Ovary (tissue), 9 donors: Measurements from ENCODE around the gene NUP133. TPM values are rescaled to one million over a fixed set of nuclear protein-coding genes. Genes with fewer than 3 reads are reported as not detected.

ENCODE experiments used
- DNase-seq, 5 donors: peaks; one replicate each; pipeline ENCODE4 v3.0.0-alpha.2; 2019 to 2020
- H3K27ac ChIP-seq, 2 donors: fragments of 200-600 bp; one replicate each; pipeline versions ENCODE4 v1.5.1 to v1.8.0; 2019 to 2022
- H3K27me3 ChIP-seq: fragments of 200-600 bp; one replicate; pipeline ENCODE4 v1.8.0; 2022
- H3K36me3 ChIP-seq: fragments of 200-600 bp; sonication (generic); one replicate; pipeline ENCODE4 v1.5.1; 2019
- H3K4me1 ChIP-seq: one replicate; pipeline ENCODE4 v1.8.1; 2013; ENCODE audit warnings: mild to moderate bottlenecking, moderate library complexity; ENCODE audit not compliant: insufficient read depth
- H3K4me3 ChIP-seq: fragments of 200-600 bp; sonication (generic); one replicate; pipeline ENCODE4 v1.5.1; 2017
- H3K9me3 ChIP-seq, 2 donors: fragments of 200-600 bp in 1 of 2; sonication (generic) in 1 of 2; one replicate each; pipeline versions ENCODE4 v1.5.1 to v1.8.1; 2013 to 2019; ENCODE audit warnings: mild to moderate bottlenecking in 1 of 2, moderate library complexity in 1 of 2
- EP300 ChIP-seq: sonication (generic); formaldehyde crosslinking; IDR thresholded peaks from one replicate; pipeline ENCODE4 v1.6.1; 2017; ENCODE audit warnings: antibody characterized with exemption
- POLR2A ChIP-seq: fragments of 450-650 bp; IDR thresholded peaks from one replicate; pipeline ENCODE4 v1.6.1; 2017; ENCODE audit warnings: antibody characterized with exemption, mild to moderate bottlenecking, moderate library complexity
- WGBS, 3 donors: extraction: QIAGEN DNeasy Blood & Tissue Kit in 1 of 3; methylation state at CpG; one replicate each; pipeline versions ENCODE4 v1.1.5 to v1.1.7; 2013 to 2017; 5-methylcytosine and 5-hydroxymethylcytosine counted together
- intact Hi-C, 4 donors: fragments of 100-400 bp; cut with DNase I; formaldehyde crosslinking; loops; one replicate each; pipeline versions ENCODE4 v1.11.0 to v1.15.1; 2022 to 2023
- polyA plus RNA-seq, 2 donors: library from polyadenylated mRNA; stranded (reverse); fragments of 200-250 nt in 1 of 2; fragments of 350-450 nt in 1 of 2; fragmentation: Illumina TruSeq in 1 of 2; extraction: RNeasy Lipid Tissue Mini Kit (QIAGEN cat#74804) in 1 of 2; gene quantifications; one replicate each; pipeline ENCODE4 v1.2.3, GENCODE V29; 2013 to 2014
- total RNA-seq, 7 donors: library from RNA; depleted of rRNA in 2 of 7; stranded (reverse); fragments of >200 nt in 2 of 7; fragmentation: NEBNext Ultra II Directional in 3 of 7; extraction: Animal tissue kit (Norgen Biotek cat#: 25700) in 3 of 7; gene quantifications; one replicate each; pipeline versions ENCODE4 v1.1.0 to v1.2.4, GENCODE V29; 2016 to 2023
- TF ChIP-seq, protein P1 (sequence below), 3 donors: fragments of 450-650 bp in 2 of 3; fragments of 200-600 bp in 1 of 3; IDR thresholded peaks; one replicate each; pipeline versions ENCODE4 v1.5.1 to v1.8.0; 2016 to 2022; ENCODE audit warnings: antibody characterized with exemption in 3 of 3, mild to moderate bottlenecking in 1 of 3
- donor health status: DM: no; HTN: no; CAD: no; lungs with moderate emphysema.
- donor health status: DM: no; HTN: no; CAD: no.
- donor health status: Bipolar disorder and iron deficiency.
- donor health status: DM: yes; HTN: yes; CAD: no.
- donor health status: DM: no; HTN: no; CAD: no.
- donor health status: DM: yes; HTN: yes; CAD: no.

NUP133 gene
- total and polyA plus RNA-seq, 9 donors = 15.3 to 49.2 (median 40.6) TPM

DNA sequence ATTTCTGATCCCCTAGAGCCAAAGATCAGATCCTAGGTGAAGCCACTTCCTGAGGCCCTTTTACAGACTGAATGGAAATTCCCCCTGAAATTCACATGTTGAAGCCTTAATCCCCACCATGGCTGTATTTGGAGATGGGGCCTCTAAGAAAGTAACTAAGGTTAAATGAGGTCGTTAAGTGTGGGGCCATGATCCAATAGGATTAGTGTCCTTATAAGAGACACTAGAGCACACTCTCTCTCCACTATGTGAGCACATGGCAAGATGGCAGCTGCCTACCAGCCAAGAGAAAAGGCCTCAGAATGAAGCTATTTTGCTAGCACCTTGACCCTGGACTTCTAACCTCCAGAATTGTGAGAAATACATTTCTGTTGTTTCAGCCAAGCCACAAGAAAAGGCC is 36.4 kb upstream of the NUP133 start:
- intact Hi-C loops = no loop called here
- 93 to 96% (median 95%) methylated on average over 1 of the region's 1 CpG for WGBS, 3 donors
- no peaks in the 10 kb centered on the region for H3K4me1 ChIP-seq
- H3K4me3 ChIP-seq = no peak overlapping the region
- H3K27ac ChIP-seq = no peak overlapping the region
- H3K36me3 ChIP-seq = no peaks in the 10 kb centered on the region
- DNase-seq = no peak
- TF ChIP-seq, protein P1, sequence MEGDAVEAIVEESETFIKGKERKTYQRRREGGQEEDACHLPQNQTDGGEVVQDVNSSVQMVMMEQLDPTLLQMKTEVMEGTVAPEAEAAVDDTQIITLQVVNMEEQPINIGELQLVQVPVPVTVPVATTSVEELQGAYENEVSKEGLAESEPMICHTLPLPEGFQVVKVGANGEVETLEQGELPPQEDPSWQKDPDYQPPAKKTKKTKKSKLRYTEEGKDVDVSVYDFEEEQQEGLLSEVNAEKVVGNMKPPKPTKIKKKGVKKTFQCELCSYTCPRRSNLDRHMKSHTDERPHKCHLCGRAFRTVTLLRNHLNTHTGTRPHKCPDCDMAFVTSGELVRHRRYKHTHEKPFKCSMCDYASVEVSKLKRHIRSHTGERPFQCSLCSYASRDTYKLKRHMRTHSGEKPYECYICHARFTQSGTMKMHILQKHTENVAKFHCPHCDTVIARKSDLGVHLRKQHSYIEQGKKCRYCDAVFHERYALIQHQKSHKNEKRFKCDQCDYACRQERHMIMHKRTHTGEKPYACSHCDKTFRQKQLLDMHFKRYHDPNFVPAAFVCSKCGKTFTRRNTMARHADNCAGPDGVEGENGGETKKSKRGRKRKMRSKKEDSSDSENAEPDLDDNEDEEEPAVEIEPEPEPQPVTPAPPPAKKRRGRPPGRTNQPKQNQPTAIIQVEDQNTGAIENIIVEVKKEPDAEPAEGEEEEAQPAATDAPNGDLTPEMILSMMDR (IDR thresholded peaks at IDR 0.05) = no peak
- TF ChIP-seq EP300 = no peak
- no peak for TF ChIP-seq POLR2A
- H3K27me3 ChIP-seq = no peaks in the 10 kb centered on the region
- no peaks in the 10 kb centered on the region for H3K9me3 ChIP-seq

DNA sequence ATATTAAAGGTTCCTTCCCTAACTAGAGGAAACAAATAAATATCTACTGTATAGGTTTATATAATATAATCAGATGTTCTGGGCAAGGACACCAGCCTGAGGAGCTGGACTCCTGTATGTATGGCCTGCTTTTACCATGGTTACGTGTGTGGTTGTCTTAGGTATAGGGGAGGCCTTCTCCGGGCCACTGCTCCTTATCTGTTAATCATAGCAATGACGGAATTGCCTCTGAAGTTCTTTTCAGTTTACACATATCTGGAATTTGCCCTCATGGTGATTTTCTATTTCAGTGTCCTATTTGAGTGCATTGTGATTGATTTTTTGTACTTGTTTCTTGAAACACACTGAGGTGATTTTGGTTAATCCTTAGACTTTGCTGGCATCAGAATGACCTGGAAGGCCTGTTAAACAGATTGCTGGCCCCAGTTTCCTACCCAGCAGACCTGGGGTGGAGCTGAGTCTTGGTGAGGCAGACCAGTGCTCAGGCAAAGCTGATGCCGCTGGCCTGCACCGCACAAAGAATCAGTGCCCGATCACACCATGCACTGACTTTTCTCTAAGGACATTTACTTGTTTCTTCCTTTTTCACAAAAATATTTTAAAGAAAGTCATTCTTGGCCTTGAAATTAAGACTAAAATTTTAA is 31.8 kb upstream of the NUP133 start:
- Histone ChIP-seq H3K4me1 (no peaks in the 10 kb centered on the region), H3K27me3 (no peaks in the 10 kb centered on the region), H3K9me3 (no peaks in the 10 kb centered on the region), H3K27ac (no peak overlapping the region), H3K4me3 (no peak overlapping the region), H3K36me3 (no peaks in the 10 kb centered on the region)
- WGBS, 3 donors = 93 to 95% (median 95%) methylated on average over 6 of the region's 6 CpGs
- TF ChIP-seq, protein P1 (IDR thresholded peaks at IDR 0.05) = no peak
- TF ChIP-seq EP300 = no peak
- TF ChIP-seq POLR2A = no peak
- intact Hi-C loops = no loop called here
- no peak for DNase-seq

DNA sequence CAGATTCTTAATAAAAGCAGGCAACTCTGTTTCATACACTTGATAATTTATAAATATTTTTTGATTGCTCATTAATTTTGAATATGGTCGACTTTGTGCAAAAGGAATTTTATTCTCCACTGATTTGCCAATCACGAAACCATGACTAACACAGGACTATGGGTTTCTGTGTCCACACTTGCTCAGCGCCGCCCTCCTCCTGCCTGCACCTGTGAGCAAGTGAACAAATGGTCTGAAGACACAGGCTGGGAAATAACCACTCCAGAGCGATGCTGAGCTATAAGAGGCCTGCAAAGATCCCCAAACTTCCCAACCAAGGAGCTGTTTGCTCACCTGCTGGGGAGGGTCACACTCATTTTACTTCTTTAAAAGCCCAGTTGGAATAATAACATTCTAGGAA is 30.8 kb upstream of the NUP133 start:
- no peak overlapping the region for H3K27ac ChIP-seq
- WGBS, 3 donors = 93 to 95% (median 93%) methylated on average over 5 of the region's 5 CpGs
- intact Hi-C loops = no loop called here
- TF ChIP-seq EP300 (no peak), POLR2A (no peak)
- TF ChIP-seq, protein P1 (IDR thresholded peaks at IDR 0.05) = no peak
- no peaks in the 10 kb centered on the region for H3K27me3 ChIP-seq
- no peaks in the 10 kb centered on the region for H3K9me3 ChIP-seq
- no peaks in the 10 kb centered on the region for H3K4me1 ChIP-seq
- no peaks in the 10 kb centered on the region for H3K36me3 ChIP-seq
- H3K4me3 ChIP-seq = no peak overlapping the region
- no peak for DNase-seq

DNA sequence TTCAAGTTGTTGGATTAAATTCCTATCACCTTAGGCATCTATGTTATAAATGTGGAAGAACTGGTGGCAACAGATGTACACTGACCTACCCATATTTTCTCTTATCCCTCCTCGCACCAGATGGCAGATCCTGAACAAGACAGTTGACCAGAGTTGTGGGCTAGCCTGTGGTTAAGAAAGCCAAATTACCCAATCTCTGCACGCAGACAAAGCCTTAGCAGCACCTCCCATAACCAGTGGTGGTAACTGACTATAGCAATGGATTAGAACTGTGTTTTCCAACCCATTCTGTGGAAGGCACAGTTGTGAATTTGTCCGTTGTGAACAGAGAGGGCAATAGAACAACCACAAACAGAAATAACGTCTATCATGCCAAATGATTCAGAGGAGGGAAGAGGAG is 29.8 kb upstream of the NUP133 start:
- intact Hi-C loops = no loop called here
- Histone ChIP-seq H3K9me3 (no peaks in the 10 kb centered on the region), H3K36me3 (no peaks in the 10 kb centered on the region), H3K27ac (no peak overlapping the region), H3K4me1 (no peaks in the 10 kb centered on the region), H3K4me3 (no peak overlapping the region), H3K27me3 (no peaks in the 10 kb centered on the region)
- WGBS, 3 donors = 72 to 81% (median 72%) methylated on average over 4 of the region's 4 CpGs
- no peak for DNase-seq
- no peak for TF ChIP-seq POLR2A
- TF ChIP-seq, protein P1 (IDR thresholded peaks at IDR 0.05) = no peak
- no peak for TF ChIP-seq EP300
